Measurements from ENCODE around the gene C9orf78. TPM values are rescaled to one million over a fixed set of nuclear protein-coding genes. Genes with fewer than 3 reads are reported as not detected.

Gene C9orf78
- total and polyA plus RNA-seq, 2 of the 8 experiments (the other 6 are each of a cell fraction or from before 2014, with no cell fraction given), result 17.4 to 40.6 TPM

DNA sequence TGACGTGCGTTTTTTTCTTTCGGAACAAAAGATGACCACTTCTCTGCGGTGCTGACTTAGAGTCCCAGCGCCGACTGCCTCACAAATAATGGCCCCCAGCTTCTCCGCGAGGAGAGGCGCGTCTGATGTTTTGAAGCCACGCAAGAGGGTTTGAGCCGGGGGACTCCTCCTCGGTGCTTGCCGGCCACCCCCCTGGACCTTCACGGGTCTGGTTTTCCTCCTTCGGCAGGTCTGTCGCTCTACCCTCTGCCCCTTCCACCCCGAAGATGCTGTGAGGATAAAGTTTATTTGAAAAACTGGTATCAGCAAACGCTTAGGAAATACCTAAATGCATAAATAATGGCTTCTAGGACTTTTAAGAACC is 767 bp upstream of the C9orf78 start:
- no peak overlapping the region for H2AK5ac ChIP-seq (ENCODE audit: low read depth, low read length)
- no peak overlapping the region for H2BK120ac ChIP-seq (replicated peaks; ENCODE audit: low read depth, low read length)
- H2AFZ ChIP-seq (ENCODE audit: low read length), result no peak overlapping the region
- H3K14ac ChIP-seq (ENCODE audit: insufficient read length), result no peak overlapping the region
- no peak overlapping the region for H2BK15ac ChIP-seq (ENCODE audit: low read length)
- no peak for FAIRE-seq
- TF ChIP-seq HDAC6 (IDR thresholded peaks at IDR 0.05; ENCODE audit: low read depth, low read length) (no peak), CHD2 (IDR thresholded peaks at IDR 0.05; ENCODE audit: low read length) (no peak), CTBP2 (IDR thresholded peaks at IDR 0.05; ENCODE audit: borderline replicate concordance, insufficient read depth, insufficient read length, low read length) (no peak), JUND (IDR thresholded peaks at IDR 0.05; ENCODE audit: low read length) (no peak), SAP30 (IDR thresholded peaks at IDR 0.05; ENCODE audit: insufficient read depth, insufficient replicate concordance, low read length) (no peak), BCL11A (IDR thresholded peaks at IDR 0.05; ENCODE audit: low read depth in 2 of 2, low read length in 2 of 2) (no peak), PHF8 (conservative IDR thresholded peaks at IDR 0.05; ENCODE audit: low read depth, low read length) (no peak), TCF12 (IDR thresholded peaks at IDR 0.05; ENCODE audit: low read depth, low read length) (no peak), ASH2L (IDR thresholded peaks at IDR 0.05; ENCODE audit: low read length) (no peak)
- H2BK20ac ChIP-seq (ENCODE audit: low read length), result no peak overlapping the region
- POLR2A ChIA-PET (ENCODE audit: partially characterized antibody), result interaction anchor here (0.6 to 1.6 kb wide), 3 partner anchors 9 to 253 kb away, joined by 3 to 6 read pairs (median 4); no protein-coding TSS in a partner anchor
- H3K23me2 ChIP-seq (ENCODE audit: low read depth, low read length), result peaks cover 6% of the 10 kb centered on the region
- no peak overlapping the region for H3K18ac ChIP-seq (ENCODE audit: extremely low read depth, low read length)
- no peak overlapping the region for H3K4ac ChIP-seq (replicated peaks; ENCODE audit: insufficient read length, low read depth, low read length)
- no peak overlapping the region for H2BK12ac ChIP-seq (ENCODE audit: low read depth, low read length)
- peak overlapping the region in 3 of 4 experiments; percentile 14 to 69 (median 26); a peak in 3 of 7 replicates for H3K9ac ChIP-seq (replicated peaks in 1 of 4; ENCODE audit: extremely low read depth in 1 of 4, low read depth in 3 of 4, low read length in 3 of 4)
- peak overlapping the region; percentile 84 to 87 for H3K4me2 ChIP-seq (ENCODE audit: insufficient read depth in 1 of 2, low read depth in 2 of 2, low read length in 2 of 2)
- no peak overlapping the region for H3K56ac ChIP-seq (replicated peaks; ENCODE audit: insufficient read length, low read depth, low read length)
- H4K20me1 ChIP-seq (replicated peaks in 1 of 2; ENCODE audit: control insufficient read depth in 1 of 2, insufficient read depth in 2 of 2, low read length in 2 of 2), result peaks cover 0 to 3% of the 10 kb centered on the region in 2 experiments
- H3K27me3 ChIP-seq (replicated peaks in 1 of 4; ENCODE audit: control insufficient read depth in 3 of 4, extremely low read depth in 1 of 4, insufficient read depth in 3 of 4, low read length in 3 of 4), result no peaks in the 10 kb centered on the region
- CTCF ChIA-PET (ENCODE audit: partially characterized antibody), result interaction anchor here (0.9 kb wide), 1 partner anchor 24 kb away, joined by 3 read pairs; no protein-coding TSS in a partner anchor
- peaks cover 5 to 14% (median 9%) of the 10 kb centered on the region in 4 experiments; a peak in 6 of 7 replicates for H3K4me1 ChIP-seq (replicated peaks in 1 of 4; ENCODE audit: control insufficient read depth in 3 of 4, insufficient read depth in 4 of 4, low read length in 3 of 4)
- no peaks in the 10 kb centered on the region for H3K9me3 ChIP-seq (ENCODE audit: insufficient read depth in 2 of 2, low read depth in 1 of 2, low read length in 1 of 2)
- H3K4me3 ChIP-seq (ENCODE audit: extremely low read depth in 1 of 4, insufficient read depth in 2 of 4, low read depth in 3 of 4, low read length in 4 of 4), result peak overlapping the region; percentile 80 to 100 (median 99)
- no peak overlapping the region for H4K8ac ChIP-seq (ENCODE audit: extremely low read depth, insufficient read depth, low read length)
- peaks cover 0 to 12% of the 10 kb centered on the region in 2 experiments; a peak in 2 of 4 replicates for H3K79me2 ChIP-seq (ENCODE audit: control insufficient read depth in 1 of 2, insufficient read depth in 2 of 2, low read length in 2 of 2)
- H4K91ac ChIP-seq (replicated peaks; ENCODE audit: insufficient read length, low read length), result no peak overlapping the region
- H3K27ac ChIP-seq (ENCODE audit: low read depth, low read length), result no peak overlapping the region
- H3K23ac ChIP-seq (ENCODE audit: insufficient read length), result no peak overlapping the region
- H2BK5ac ChIP-seq (ENCODE audit: low read depth, low read length), result no peak overlapping the region
- H3K79me1 ChIP-seq (ENCODE audit: low read depth, low read length), result peaks cover 6% of the 10 kb centered on the region
- DNase-seq (ENCODE audit: low read depth in 1 of 2, low spot score in 2 of 2), result no peak
- H4K5ac ChIP-seq (ENCODE audit: insufficient read length, low read depth, low read length), result no peak overlapping the region
- H3K36me3 ChIP-seq (ENCODE audit: control insufficient read depth in 2 of 4, insufficient read depth in 4 of 4, low read length in 3 of 4), result peaks cover 3 to 9% (median 8%) of the 10 kb centered on the region in 4 experiments; a peak in 7 of 8 replicates
- WGBS, 2 experiments (ENCODE audit: extremely low coverage in 1 of 2, insufficient coverage in 1 of 2, insufficient read length in 1 of 2, insufficient replicate concordance in 2 of 2, low coverage in 1 of 2, low lambda C conversion rate in 2 of 2, missing lambda C conversion rate in 1 of 2), result 11% methylated on average over 18 of the region's 19 CpGs; no CpG with 5 or more reads in 1 of the 2 experiments
